SU-DHL-6 (cell line): ENCODE measurements around the gene TNIK.

Experiments used
- CTCF ChIP-seq: fragments of 200-600 bp; sonication (generic); IDR thresholded peaks from one replicate; pipeline ENCODE4 v1.5.1; 2017; ENCODE audit warnings: antibody characterized with exemption, mild to moderate bottlenecking, low read length, moderate library complexity; ENCODE audit not compliant: insufficient read depth, poor library complexity, severe bottlenecking
- EZH2phosphoT487 ChIP-seq: fragments of 200-600 bp; sonication (generic), shearing (Covaris generic); conservative IDR thresholded peaks from 2 replicates; pipeline ENCODE4 v1.6.1; 2018; ENCODE audit warnings: mild to moderate bottlenecking, antibody characterized with exemption, low read length, moderate library complexity, mixed read lengths

GRCh38 chr3:171453180-171453886 lies 6.9 kb downstream of the TNIK start:
- TF ChIP-seq CTCF (no peak), EZH2phosphoT487 (no peak)
